Tibial artery (tissue), 4 donors: Measurements from ENCODE around the gene KCNJ12.

Source experiments
- DNase-seq, 2 donors: peaks; one replicate each; pipeline ENCODE4 v3.0.0-alpha.2; 2019
- H3K27ac ChIP-seq, 2 donors: fragments of 200-600 bp; sonication (generic) in 1 of 2; 1 replicate in 1 of 2; 2 replicates in 1 of 2; pipeline ENCODE4 v1.5.1; 2018 to 2019; ENCODE audit warnings: mild to moderate bottlenecking in 1 of 2
- H3K27me3 ChIP-seq, 2 donors: fragments of 200-600 bp; sonication (generic) in 1 of 2; one replicate each; pipeline versions ENCODE4 v1.5.1 to v1.6.0; 2016 to 2019
- H3K36me3 ChIP-seq, 3 donors: fragments of 200-600 bp; sonication (generic) in 2 of 3; one replicate each; pipeline ENCODE4 v1.5.1; 2016 to 2019; ENCODE audit warnings: mild to moderate bottlenecking in 2 of 3
- H3K4me1 ChIP-seq, 4 donors: fragments of 200-600 bp; sonication (generic) in 2 of 4; 1 replicate in 3 of 4; 2 replicates in 1 of 4; pipeline ENCODE4 v1.5.1; 2016 to 2019
- H3K4me3 ChIP-seq, 2 donors: fragments of 200-600 bp; sonication (generic) in 1 of 2; 1 replicate in 1 of 2; 2 replicates in 1 of 2; pipeline ENCODE4 v1.5.1; 2018 to 2019; ENCODE audit warnings: mild to moderate bottlenecking in 2 of 2
- H3K9me3 ChIP-seq, 3 donors: fragments of 200-600 bp; sonication (generic) in 1 of 3; one replicate each; pipeline ENCODE4 v1.5.1; 2016 to 2019
- intact Hi-C: fragments of 100-400 bp; cut with DNase I; formaldehyde crosslinking; loops from one replicate; pipeline ENCODE4 v1.15.0; 2023; ENCODE audit warnings: low total_unique reads
- TF ChIP-seq, protein P1 (sequence below), 2 experiments: fragments of 200-600 bp in 1 of 2; fragments of 450-650 bp in 1 of 2; IDR thresholded peaks; one replicate each; pipeline ENCODE4 v1.5.1; 2017 to 2019; ENCODE audit warnings: antibody characterized with exemption in 2 of 2, mild to moderate bottlenecking in 1 of 2, moderate library complexity in 1 of 2

KCNJ12 gene

DNA sequence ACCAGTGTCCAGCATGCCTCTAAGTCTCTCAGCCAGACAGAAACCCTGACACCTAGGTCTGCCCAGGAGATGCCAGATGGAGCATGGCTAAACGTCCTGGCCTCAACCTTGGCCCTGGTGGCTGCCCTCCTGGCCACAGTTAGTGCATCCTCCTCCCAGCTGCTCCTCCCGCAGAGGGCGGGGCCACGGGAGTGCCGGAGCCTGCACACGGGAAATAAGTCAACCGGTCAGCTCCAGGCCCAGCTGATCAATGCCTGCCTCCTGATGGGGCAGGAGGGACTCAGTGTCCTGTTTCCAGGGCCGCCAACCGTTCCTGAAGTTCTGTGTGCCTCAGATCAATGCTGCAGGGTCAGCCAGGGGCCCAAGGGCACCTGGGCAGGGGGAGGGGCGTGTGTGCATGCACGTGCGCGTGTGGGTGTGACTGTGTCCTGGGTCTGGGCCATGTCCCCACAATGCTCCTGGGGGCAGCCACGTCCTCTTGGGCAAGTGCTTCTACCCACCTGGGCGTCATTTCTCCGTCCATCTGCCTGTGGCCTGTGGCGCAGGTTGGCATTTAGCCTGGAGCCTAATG lies 4.6 kb upstream of the KCNJ12 start:
- Histone ChIP-seq H3K27me3 (peaks cover 0 to 16% of the 10 kb centered on the region in 2 donors), H3K36me3 (no peaks in the 10 kb centered on the region), H3K4me1 (peaks cover 0 to 22% (median 15%) of the 10 kb centered on the region in 4 donors), H3K27ac (no peak overlapping the region), H3K4me3 (no peak overlapping the region), H3K9me3 (no peaks in the 10 kb centered on the region)
- intact Hi-C loops = no loop called here
- TF ChIP-seq, protein P1, sequence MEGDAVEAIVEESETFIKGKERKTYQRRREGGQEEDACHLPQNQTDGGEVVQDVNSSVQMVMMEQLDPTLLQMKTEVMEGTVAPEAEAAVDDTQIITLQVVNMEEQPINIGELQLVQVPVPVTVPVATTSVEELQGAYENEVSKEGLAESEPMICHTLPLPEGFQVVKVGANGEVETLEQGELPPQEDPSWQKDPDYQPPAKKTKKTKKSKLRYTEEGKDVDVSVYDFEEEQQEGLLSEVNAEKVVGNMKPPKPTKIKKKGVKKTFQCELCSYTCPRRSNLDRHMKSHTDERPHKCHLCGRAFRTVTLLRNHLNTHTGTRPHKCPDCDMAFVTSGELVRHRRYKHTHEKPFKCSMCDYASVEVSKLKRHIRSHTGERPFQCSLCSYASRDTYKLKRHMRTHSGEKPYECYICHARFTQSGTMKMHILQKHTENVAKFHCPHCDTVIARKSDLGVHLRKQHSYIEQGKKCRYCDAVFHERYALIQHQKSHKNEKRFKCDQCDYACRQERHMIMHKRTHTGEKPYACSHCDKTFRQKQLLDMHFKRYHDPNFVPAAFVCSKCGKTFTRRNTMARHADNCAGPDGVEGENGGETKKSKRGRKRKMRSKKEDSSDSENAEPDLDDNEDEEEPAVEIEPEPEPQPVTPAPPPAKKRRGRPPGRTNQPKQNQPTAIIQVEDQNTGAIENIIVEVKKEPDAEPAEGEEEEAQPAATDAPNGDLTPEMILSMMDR (IDR thresholded peaks at IDR 0.05) = no peak
- DNase-seq = no peak

DNA sequence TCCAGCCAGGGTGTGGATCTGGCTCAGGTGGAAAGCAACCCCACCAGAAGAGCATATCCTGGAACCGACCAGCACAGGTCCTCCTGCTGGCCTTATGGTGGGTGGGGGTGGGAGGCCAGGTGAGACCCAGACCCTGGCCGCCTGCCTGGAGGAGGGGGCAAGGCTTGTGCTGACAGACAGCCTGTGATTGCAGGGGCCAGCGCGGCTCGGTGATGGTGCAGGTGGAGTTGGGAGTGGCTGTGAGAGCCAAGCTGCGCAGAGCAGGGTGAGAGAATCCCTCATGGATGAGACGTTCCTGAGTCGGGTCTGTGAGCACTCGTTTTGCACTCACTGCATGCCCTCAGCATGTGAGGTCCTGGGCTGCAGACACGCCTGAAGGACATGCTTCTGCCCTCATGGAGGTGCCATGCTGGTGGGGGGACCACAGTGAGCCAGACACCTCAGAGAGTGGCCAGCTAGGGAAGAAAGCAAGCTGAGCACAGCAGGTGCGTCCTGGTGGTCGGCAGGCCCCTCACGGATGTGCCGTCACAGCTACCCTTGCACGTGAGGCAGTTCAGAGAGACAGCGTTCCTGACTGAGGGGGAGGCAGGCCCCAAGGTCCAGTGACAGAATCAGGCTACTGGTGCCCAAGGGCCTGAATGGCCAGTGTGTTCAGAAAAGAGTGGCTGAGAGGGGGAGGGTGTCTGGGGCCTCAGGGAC lies 3.8 kb upstream of the KCNJ12 start:
- Histone ChIP-seq H3K27ac (no peak overlapping the region), H3K4me3 (no peak overlapping the region)

DNA sequence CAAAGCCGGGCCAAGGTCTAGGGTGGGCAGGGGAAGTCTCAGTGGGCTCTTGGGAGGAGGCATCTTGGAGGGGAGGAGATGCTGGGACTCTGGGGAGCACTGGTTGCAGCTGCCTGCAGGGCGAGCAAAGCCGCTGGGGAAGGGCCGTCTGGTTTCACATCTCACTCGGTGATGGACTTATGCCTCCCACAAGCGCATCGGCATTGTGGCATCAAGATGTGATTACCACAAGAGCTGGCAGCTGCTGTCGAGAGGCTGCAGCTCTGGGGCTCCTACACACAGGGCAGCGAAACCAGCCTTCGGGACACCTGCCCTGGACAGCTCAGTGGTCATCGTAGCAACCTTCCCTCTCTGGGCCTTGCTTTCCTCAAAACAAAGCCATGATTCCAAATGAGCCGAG lies 3.1 kb upstream of the KCNJ12 start:
- intact Hi-C loops = no loop called here
- Histone ChIP-seq H3K36me3 (no peaks in the 10 kb centered on the region), H3K27me3 (peaks cover 0 to 28% of the 10 kb centered on the region in 2 donors), H3K9me3 (no peaks in the 10 kb centered on the region), H3K4me3 (no peak overlapping the region), H3K4me1 (peaks cover 0 to 37% (median 28%) of the 10 kb centered on the region in 4 donors), H3K27ac (no peak overlapping the region)
- no peak for DNase-seq
- TF ChIP-seq, protein P1 (IDR thresholded peaks at IDR 0.05) = no peak

More for the DNA sequence above, 3.8 kb upstream of the KCNJ12 start:
- intact Hi-C loops = no loop called here
- Histone ChIP-seq H3K9me3 (no peaks in the 10 kb centered on the region), H3K27me3 (peaks cover 0 to 22% of the 10 kb centered on the region in 2 donors), H3K4me1 (peaks cover 0 to 30% (median 22%) of the 10 kb centered on the region in 4 donors), H3K36me3 (no peaks in the 10 kb centered on the region)
- no peak for DNase-seq
- TF ChIP-seq, protein P1 (IDR thresholded peaks at IDR 0.05) = no peak

DNA sequence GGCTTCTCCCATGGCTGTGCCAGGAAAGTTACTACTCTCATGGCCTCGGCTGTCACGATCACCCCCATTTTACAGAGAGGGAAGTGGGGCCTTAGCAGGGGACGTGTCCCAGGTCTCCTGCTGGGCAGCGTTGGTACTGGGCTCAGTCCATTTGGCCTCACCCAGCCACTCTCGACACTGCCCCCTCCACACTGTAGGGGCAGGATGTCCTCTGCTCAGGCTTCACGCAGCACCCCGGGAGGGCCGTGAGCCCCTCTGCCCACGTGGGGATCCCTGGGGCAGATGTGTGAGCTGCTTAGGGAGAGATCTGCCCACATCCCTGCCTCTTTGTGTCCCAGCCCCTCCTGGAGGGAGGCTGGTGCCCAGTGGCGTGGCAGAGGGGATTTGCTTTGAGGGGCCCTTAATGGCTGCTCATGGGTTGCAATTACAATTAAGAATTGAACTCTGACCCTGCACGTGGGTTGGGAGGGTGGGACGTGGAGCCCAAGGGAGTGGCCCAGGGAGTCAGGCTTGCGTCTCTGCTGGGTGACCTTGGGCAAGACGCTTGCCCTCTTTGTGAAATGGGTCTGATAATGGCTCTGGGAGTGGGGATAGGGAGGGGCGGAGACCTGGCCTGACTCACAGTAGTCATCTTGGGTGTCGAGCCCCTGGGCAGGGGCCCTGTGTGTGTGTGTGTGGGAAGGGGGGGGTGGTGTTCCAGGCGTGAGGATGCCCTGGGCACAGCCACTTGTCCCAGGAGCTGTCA lies 2.3 kb upstream of the KCNJ12 start:
- intact Hi-C loops = no loop called here
- H3K4me1 ChIP-seq = peaks cover 0 to 41% (median 33%) of the 10 kb centered on the region in 4 donors
- H3K27me3 ChIP-seq = peaks cover 0 to 36% of the 10 kb centered on the region in 2 donors
- no peaks in the 10 kb centered on the region for H3K9me3 ChIP-seq
- no peak for DNase-seq
- no peaks in the 10 kb centered on the region for H3K36me3 ChIP-seq
- TF ChIP-seq, protein P1 (IDR thresholded peaks at IDR 0.05) = no peak
- H3K27ac ChIP-seq = no peak overlapping the region
- H3K4me3 ChIP-seq = no peak overlapping the region

DNA sequence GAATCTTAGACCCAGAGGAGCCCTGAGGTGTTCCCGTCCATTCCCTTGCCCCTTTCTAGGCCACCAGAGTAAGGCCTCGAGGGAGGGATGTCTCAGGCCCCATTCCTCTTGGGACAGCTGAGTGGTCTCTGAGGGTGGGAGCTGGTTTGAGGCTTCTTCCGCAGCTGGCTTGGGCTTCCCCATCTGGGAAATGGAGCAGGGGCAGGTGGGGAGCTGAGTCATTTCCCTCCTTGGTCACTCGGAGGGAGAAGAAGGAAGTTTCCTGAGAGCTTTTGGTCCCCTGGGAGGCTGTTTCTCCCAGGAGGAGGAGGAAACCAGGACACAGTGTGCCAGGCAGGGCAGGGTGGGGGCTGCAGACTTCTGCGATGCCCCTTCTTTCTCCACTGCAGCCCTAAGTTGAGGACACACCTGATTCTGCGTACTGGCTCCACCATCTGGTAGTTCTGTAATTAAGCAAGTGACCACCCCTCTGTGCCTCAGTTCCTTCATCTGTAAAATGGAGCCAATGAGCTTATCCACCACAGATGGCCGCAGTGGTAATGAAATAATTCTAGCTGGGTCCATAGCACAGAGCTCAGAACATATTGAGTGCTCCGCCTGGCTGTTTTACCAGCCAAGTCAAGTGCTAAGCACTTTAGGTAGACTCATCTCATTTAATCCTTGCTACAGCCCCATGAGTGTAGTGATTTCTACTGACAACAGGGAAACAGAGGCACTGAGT lies 1.6 kb upstream of the KCNJ12 start:
- peaks cover 0 to 41% (median 34%) of the 10 kb centered on the region in 4 donors for H3K4me1 ChIP-seq
- intact Hi-C loops = no loop called here
- TF ChIP-seq, protein P1 (IDR thresholded peaks at IDR 0.05) = no peak
- DNase-seq = no peak
- no peaks in the 10 kb centered on the region for H3K36me3 ChIP-seq
- H3K9me3 ChIP-seq = no peaks in the 10 kb centered on the region
- no peak overlapping the region for H3K27ac ChIP-seq
- H3K27me3 ChIP-seq = peaks cover 0 to 44% of the 10 kb centered on the region in 2 donors
- H3K4me3 ChIP-seq = no peak overlapping the region
